NCI-H2171 (cell line): ENCODE data around the gene MRTFA.

Experiments
- DNase-seq: peaks from one replicate; lab custom pipeline; 2025; lab: John Stamatoyannopoulos, UW

MRTFA gene

DNA sequence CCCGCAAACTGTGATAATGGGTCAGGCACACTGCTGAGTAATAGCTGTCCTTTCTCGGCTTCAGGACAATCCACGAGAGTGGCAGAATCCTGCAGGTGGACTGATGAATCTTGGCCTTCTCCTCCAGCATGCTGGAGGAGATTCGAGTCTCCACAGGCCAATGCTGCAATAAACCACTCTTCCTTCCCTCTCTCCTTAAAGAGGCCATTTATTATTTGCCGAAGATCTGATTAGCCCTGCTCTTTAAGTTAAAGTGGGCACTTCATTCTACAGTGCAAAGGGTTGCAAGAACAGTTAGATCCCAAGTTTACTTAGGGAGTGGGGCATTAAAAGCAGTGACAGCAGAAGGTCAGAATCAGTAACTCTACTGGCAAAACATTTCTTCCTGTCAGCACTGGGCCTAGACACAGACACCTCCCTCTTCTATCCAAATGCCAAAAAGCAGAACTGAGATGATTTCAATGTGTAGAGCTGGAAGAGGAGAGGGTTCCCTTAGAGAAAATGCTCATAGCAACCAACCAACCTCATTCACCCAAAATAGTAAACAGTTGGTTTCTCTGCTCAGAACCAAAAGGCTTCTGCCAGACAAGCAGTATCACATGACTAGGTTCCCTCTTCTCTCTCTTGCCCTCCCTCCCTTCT lies 144.4 kb downstream of the MRTFA start:
- no peak for DNase-seq

GRCh38 chr22:40487663-40488249 lies 148.8 kb downstream of the MRTFA start:
- no peak for DNase-seq

DNA sequence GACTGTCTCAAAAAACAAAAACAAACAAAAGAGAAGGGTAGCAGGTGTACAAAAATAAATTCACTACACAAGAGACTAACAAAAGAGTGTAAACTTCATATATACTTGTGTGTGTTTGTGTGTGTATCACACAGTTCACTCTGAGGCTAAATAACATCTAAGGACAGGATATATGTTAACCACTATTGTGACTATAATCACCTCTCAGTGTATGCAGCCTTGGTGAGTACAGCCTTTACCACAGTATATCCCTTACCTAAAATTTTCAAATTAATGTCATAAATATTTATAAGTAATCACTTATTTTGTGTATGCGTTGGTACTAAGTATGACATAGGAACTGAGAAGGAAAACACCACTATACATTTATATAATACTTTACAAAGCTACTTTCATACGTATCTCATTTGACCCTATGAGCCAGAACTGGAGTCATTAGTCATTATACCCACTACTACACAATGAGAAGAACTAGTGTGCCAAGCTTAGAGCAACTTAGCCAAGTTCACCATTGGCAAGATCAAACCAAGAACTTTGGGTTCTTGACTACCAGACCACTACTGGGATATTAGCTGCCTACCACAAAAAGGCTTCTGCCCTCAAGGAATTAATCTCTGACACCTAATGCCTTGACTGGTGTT lies 149.4 kb downstream of the MRTFA start:
- DNase-seq: no peak

GRCh38 chr22:40485813-40486667 lies 150.5 kb downstream of the MRTFA start:
- DNase-seq: no peak

DNA sequence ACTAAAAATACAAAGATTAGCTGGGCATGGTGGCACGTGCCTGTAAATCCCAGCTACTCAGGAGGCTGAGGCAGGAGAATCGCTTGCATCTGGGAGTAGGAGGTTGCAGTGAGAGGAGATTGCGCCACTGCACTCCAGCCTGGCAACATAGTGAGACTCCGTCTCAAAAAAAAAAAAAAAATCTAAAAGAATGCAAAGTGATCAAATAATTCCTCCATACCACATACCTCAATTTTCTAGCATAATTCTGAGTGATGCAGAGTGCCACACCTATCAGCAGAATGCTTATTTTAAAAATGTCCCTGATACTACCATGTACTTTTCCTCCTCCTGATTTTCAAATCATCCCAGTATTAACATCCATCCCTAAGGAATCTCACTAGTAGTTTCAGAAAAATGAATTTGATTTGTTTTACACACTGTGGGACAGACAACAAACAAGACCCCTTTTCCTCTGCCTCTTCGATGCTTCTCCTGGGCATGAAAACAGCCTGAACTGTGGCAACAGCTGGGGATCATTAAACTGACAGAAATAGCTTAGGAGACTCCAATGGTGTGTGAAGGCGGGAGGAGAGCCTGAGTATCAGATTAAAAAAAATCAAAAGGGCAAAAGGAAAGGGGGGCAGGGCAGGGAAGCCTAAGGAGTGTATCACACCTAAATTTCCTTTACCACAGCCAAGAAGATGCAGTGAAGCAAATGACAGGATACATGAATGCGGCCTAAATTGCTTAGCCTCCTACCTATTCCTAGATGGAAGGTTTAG lies 151.4 kb downstream of the MRTFA start:
- peak; percentile 69 for DNase-seq

DNA sequence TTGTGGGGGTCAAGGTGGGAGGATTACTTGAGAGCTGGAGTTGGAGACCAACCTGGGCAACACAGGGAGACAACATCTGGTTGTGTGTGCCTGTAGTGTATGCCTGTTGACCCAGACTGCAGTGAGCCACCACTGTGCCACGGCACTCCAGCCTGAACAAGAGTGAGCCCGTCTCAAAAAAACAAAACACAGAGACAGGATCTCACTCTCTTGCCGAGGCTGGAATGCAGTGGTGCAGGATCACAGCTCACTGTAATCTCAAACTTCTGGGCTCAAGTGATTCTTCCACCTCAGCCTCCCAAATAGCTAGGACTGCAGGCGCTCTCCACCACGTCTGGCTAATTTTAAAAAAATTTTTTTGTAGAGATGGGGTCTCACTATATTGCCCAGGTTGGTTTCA lies 153.6 kb downstream of the MRTFA start:
- DNase-seq: no peak

GRCh38 chr22:40482391-40482790 lies 154.1 kb downstream of the MRTFA start:
- no peak for DNase-seq

- DNase-seq: no peak
Observed at GRCh38 chr22:40480996-40481395, 155.5 kb downstream of the MRTFA start.

- no peak for DNase-seq
Observed at GRCh38 chr22:40479887-40480538, 156.5 kb downstream of the MRTFA start.

DNA sequence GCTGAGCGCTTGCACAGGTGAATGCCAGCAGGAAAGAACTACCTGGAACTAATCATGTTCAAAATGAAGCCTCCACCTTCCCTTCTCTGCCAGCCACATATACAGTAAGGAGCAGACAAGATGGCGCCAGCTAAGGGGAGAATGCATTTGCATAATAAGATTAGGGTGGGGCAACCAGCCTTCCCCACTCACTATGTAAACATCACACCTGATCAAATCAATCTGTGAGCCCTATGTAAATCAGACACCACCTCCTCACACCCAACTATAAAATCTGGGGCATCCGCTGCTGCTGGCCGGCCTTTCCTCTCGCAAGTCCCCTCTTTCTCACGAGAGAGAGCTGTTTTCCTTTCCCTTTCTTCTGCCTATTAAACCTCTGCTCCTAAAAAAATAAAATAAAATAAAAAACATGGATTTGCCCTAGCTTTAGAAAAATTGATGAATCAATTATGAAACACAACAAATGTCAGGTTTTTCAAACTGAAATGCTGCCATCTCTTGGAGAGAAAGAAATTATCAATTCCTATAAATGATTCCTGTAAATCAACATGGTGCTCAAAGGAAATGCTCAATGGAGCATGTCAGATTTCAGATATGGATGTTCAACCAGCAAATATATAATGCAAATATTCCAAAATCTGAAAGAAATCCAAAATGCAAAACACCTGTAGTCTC lies 157.3 kb downstream of the MRTFA start:
- no peak for DNase-seq

GRCh38 chr22:40478338-40479125 lies 158.0 kb downstream of the MRTFA start:
- DNase-seq: no peak

DNA sequence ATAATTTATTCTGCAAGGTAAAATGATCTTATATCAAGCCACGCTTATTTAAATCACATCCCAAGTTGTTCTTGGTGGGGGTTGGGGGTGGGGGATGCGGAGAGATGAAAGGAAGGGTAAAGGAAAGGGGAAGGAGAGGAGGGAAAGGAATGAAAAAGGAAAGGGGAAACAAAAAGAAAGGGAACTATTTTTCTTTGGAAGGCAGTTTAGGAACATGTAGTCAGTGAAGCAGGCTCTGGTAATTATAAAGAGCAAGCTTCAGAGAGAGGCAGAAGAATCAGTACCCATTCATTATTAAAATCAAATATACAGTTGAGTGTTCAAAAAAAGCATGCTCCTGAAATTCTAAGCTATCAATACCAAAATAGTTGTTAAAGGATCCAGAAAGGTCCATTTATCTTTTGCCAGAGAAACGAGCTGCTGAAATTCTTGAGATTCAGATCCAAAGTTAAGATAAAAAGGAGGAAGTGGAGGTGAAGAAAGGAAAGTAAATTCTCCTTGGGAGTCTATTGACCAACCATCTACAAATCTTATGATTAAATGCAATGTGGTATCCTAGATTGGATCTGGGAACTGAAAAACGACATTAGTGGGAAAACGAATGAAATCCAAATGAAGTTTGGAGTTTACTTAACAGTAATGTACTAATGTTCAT lies 158.7 kb downstream of the MRTFA start:
- DNase-seq: no peak

DNA sequence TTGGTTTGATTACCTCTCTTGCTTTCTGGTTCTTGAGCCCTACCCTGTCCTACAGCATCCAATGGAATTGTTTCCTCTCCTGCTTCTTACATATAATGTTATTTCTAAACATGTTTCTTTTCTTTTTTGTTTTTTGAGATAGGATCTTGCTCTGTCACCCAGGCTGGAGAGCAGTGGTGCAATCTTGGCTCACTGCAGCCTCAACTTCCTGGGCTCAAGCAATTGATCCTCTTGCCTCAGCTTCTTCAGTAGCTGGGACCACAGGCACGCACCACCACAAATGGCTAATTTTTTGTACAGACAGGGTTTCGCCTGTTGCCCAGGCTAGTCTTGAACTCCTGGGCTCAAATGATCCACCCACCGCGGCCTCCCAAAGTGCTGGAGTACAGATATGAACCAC lies 160.2 kb downstream of the MRTFA start:
- no peak for DNase-seq

- no peak for DNase-seq
Observed at GRCh38 chr22:40473703-40474102, 162.8 kb downstream of the MRTFA start.

- no peak for DNase-seq
Observed at GRCh38 chr22:40472579-40472978, 163.9 kb downstream of the MRTFA start.

- DNase-seq: no peak
Observed at GRCh38 chr22:40472051-40472450, 164.5 kb downstream of the MRTFA start.

- DNase-seq: no peak
Observed at GRCh38 chr22:40469181-40469580, 167.3 kb downstream of the MRTFA start.

GRCh38 chr22:40468616-40469015 lies 167.9 kb downstream of the MRTFA start:
- no peak for DNase-seq

DNA sequence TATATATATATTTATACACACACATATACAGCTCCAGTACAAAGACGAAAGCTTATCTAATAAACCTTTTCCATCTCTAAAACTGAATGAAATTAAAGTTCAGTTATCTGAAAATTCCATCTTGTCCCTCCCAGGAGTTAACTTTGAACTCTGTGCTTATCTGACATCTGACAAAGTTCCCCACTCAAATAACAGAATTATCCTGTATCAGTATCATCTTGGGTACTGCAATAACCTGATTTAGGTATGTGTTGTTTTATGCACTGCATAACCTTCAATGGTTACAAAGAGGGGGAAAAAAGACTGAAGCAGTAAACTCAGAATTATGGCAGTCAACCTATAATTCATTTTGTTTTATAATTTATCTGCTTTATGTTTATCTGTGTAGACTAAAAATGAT lies 169.5 kb downstream of the MRTFA start:
- DNase-seq: no peak

DNA sequence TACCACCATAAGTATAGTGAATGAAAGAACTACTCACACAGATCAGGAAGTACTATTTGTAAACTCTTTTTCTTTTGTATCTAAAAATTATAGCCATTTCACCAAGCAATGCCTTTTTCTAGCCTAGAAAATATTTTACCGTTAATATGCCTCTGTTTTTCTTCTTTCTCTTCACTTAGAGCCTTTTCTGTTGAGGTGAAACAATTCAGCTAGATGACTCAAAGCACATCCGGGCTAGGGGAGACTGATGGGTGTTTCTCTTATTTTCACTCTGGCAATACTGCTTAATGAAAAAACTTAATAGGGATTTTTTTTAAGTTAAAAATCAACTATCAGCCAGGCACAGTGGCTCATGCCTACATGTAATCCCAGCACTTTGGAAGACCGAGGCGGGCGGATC lies 172.8 kb downstream of the MRTFA start:
- no peak for DNase-seq
